Lower leg skin (tissue), 4 donors: ENCODE results near the gene NOC2L. TPM values are rescaled to one million over a fixed set of nuclear protein-coding genes. Genes with fewer than 3 reads are reported as not detected.

ENCODE experiments used
- DNase-seq, 2 donors: peaks; one replicate each; pipeline ENCODE4 v3.0.0-alpha.2; 2019; ENCODE audit warnings: low spot score in 2 of 2
- H3K4me3 ChIP-seq: fragments of 200-600 bp; sonication (generic); 2 replicates; pipeline ENCODE4 v1.5.1; 2017; ENCODE audit warnings: mild to moderate bottlenecking, low read depth; ENCODE audit not compliant: poor library complexity, severe bottlenecking
- POLR2A ChIP-seq, 2 donors: fragments of 450-650 bp; IDR thresholded peaks; one replicate each; pipeline ENCODE4 v1.6.1; 2016 to 2017; ENCODE audit warnings: antibody characterized with exemption in 2 of 2, mild to moderate bottlenecking in 1 of 2, moderate library complexity in 1 of 2
- WGBS, 2 donors: methylation state at CpG; one replicate each; pipeline ENCODE4 v1.1.5; 2018; 5-methylcytosine and 5-hydroxymethylcytosine counted together
- intact Hi-C: fragments of 100-400 bp; cut with DNase I; formaldehyde crosslinking; loops from one replicate; pipeline ENCODE4 v1.15.0; 2023; ENCODE audit warnings: low total_unique reads
- total RNA-seq, 4 donors: library from RNA; depleted of rRNA; stranded (reverse); fragments of >200 nt; gene quantifications; one replicate each; pipeline ENCODE4 v1.1.0, GENCODE V29; 2016
- TF ChIP-seq, protein P1 (sequence below), 3 donors: fragments of 450-650 bp; IDR thresholded peaks; one replicate each; pipeline ENCODE4 v1.5.1; 2016; ENCODE audit warnings: antibody characterized with exemption in 3 of 3, mild to moderate bottlenecking in 3 of 3, moderate library complexity in 2 of 3

The NOC2L gene
- total RNA-seq, 4 donors from 2014 or later, result 44.7 to 67.8 (median 59.6) TPM

DNA sequence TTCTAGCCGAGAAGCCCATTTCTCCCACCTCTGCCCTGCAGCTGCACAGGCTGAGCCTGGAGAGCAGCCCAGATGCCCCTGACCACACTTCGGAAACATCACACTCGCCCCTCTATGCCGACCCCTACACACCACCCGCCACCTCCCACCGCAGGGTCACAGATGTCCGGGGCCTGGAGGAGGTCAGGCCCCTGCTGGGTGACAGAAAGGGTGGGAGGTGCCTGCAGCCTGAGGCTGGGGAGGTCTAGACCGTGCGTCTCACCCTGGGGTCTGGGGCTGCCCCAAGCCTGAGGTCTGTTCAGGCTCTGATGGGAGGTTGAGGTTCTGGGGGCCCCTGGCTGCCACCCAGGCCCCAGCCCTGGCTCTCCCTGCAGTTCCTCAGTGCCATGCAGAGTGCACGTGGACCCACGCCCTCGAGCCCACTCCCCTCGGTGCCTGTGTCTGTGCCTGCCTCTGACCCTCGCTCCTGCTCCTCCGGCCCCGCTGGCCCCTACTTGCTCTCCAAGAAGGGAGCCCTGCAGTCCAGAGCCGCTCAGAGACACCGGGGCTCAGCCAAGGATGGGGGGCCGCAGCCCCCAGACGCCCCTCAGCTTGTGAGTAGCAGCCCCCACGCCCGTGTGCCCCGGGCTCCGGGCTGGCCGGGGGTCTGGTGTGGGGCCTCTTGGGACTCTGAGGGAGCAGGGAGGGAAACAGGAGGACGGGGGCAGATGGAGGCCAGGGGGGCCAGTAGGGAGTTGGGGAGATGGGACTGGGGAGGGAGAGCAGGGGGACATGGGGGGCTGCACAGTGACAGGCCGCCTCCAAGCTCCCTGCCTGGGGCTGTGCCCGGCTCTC is 14.6 kb upstream of the NOC2L start:
- 76 to 82% methylated on average over 22 to 27 of the region's 28 CpGs for WGBS, 2 donors
- intact Hi-C loops, result no loop called here
- no peak overlapping the region for H3K4me3 ChIP-seq
- no peak for DNase-seq
- no peak for TF ChIP-seq POLR2A (IDR thresholded peaks at IDR 0.05)
- TF ChIP-seq, protein P1, sequence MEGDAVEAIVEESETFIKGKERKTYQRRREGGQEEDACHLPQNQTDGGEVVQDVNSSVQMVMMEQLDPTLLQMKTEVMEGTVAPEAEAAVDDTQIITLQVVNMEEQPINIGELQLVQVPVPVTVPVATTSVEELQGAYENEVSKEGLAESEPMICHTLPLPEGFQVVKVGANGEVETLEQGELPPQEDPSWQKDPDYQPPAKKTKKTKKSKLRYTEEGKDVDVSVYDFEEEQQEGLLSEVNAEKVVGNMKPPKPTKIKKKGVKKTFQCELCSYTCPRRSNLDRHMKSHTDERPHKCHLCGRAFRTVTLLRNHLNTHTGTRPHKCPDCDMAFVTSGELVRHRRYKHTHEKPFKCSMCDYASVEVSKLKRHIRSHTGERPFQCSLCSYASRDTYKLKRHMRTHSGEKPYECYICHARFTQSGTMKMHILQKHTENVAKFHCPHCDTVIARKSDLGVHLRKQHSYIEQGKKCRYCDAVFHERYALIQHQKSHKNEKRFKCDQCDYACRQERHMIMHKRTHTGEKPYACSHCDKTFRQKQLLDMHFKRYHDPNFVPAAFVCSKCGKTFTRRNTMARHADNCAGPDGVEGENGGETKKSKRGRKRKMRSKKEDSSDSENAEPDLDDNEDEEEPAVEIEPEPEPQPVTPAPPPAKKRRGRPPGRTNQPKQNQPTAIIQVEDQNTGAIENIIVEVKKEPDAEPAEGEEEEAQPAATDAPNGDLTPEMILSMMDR (IDR thresholded peaks at IDR 0.05), result no peak

DNA sequence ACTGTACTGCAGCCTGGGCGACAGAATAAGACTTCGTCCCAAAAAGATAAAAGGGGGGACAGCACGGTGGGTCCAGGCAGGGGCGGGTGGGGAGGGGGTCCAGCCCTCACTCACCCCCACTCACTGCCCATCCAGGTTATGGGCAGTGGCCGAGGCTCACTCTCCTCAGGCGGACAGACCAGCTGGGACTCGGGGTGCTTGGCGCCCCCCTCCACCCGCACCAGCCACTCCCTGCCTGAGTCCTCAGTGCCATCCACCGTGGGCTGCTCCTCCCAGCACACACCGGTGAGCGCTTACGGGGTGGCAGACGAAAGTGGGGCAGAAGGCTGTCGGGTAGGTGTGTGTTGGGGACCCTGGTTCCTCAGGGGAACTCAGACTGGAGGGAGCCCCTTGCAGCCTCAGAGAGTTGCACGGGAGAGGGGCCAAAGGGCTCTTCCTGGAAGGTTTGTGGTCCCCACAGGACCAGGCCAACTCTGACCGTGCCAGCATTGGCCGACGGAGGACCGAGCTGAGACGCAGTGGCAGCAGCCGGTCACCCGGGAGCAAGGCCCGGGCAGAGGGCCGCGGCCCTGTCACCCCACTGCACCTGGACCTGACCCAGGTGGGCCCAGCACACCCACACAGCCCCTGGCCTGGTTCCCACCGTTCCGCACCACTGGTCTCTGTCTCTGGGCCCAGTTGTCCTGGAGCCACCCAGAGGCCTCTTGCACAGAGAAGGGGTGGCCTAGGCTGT is 13.8 kb upstream of the NOC2L start:
- TF ChIP-seq POLR2A (IDR thresholded peaks at IDR 0.05), result no peak
- TF ChIP-seq, protein P1 (IDR thresholded peaks at IDR 0.05), result no peak
- WGBS, 2 donors, result 81 to 83% methylated on average over 20 to 28 of the region's 28 CpGs
- intact Hi-C loops, result no loop called here
- H3K4me3 ChIP-seq, result no peak overlapping the region
- no peak for DNase-seq

DNA sequence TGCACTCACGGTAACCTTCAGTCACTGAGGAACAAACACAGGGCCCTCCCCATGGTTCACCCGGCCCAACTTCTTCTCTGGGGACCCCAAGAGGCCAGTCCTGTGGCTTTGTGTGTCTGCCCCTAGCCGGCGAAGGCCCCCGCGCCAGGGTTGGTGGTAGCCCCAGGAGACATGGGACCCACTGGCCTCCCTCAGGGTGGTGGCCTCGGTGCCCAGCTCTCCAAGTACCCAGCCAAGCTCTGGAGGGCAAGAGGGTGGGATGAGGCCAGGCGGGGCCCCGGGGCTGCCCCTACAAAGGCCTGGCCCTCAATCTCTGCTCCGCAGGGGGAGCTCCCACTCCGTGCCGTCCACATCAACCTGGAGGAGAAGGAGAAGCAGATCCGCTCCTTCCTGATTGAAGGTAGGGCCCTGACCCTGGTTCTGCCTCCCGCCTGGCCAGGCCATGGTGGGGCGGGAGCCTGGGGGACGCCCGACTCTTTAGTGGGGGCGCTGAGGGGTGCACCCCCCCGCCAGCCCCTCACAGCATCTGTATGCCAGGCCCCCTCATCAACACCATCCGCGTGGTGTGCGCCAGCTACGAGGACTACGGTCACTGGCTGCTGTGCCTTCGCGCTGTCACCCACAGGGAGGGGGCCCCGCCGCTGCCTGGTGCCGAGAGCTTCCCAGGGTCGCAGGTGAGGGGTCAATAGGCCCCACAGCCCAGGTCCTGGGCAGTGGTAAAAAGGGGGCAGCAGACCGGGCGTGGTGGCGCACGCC is 12.9 kb upstream of the NOC2L start:
- TF ChIP-seq, protein P1 (IDR thresholded peaks at IDR 0.05), result no peak
- no peak for TF ChIP-seq POLR2A (IDR thresholded peaks at IDR 0.05)
- intact Hi-C loops, result no loop called here
- 79 to 84% methylated on average over 23 to 28 of the region's 34 CpGs for WGBS, 2 donors
- no peak overlapping the region for H3K4me3 ChIP-seq
- DNase-seq, result no peak

DNA sequence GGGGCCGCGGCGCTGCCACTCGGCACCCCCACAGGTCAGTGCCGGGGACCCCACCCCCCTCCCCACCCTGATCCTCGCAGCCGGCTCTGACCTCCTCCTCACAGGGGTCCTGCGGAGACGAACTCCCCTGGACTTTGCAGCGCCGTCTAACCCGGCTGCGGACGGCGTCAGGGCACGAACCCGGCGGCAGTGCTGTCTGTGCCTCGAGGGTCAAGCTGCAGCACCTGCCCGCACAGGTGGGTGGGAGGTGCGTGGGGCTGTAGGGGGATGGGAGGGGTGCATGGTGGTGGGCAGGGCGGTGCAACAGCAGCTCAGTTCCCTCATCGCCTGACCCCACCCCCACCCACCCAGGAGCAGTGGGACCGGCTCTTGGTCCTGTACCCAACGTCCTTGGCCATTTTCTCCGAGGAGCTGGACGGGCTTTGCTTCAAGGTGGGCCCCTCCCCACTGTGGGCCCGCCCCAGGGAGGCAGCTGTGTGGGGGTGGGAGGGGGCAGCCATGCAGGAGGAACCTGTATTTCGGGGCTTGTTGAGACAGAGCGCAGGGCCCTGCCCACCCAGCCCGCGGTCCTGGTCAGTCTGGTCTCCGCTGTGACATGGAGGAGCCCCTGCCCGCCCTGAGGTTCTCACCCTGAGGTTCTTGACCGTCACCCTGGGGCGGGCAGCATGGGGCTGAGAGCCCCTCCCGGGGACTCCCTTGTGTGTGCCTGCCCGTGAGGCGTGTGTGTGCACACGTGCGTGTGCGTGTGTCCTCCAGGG is 12.1 kb upstream of the NOC2L start:
- TF ChIP-seq POLR2A (IDR thresholded peaks at IDR 0.05), result no peak
- TF ChIP-seq, protein P1 (IDR thresholded peaks at IDR 0.05), result no peak
- WGBS, 2 donors, result 22 to 30% methylated on average over 27 of the region's 42 CpGs
- no peak for DNase-seq
- no peak overlapping the region for H3K4me3 ChIP-seq
- intact Hi-C loops, result no loop called here

DNA sequence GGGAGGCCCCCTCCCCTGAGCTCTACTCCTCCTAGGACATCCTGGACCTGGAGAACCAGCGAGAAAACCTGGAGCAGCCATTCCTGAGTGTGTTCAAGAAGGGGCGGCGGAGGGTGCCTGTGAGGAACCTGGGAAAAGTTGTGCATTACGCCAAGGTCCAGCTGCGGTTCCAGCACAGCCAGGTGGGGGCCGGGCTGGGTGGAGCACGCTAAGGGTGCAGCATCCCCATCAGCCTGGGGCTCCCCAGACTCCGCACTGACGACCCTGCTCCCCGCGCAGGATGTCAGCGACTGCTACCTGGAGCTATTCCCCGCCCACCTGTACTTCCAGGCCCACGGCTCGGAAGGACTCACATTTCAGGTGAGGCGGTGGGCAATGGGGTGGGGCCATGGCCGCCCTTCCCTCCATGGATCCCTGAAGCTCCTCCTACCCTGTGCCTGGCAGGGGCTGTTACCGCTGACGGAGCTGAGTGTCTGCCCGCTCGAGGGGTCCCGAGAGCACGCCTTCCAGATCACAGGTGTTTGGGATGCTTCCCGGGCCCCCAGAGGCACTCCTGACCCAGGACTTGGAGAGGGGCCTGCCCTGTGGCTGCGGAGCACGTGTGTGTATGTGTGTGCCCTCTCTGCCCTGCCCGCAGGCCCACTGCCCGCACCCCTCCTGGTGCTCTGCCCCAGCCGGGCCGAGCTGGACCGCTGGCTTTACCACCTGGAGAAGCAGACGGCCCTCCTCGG is 11.4 kb upstream of the NOC2L start:
- no peak overlapping the region for H3K4me3 ChIP-seq
- TF ChIP-seq POLR2A (IDR thresholded peaks at IDR 0.05), result no peak
- TF ChIP-seq, protein P1 (IDR thresholded peaks at IDR 0.05), result no peak
- DNase-seq, result no peak
- WGBS, 2 donors, result 23 to 26% methylated on average over 30 to 33 of the region's 33 CpGs
- intact Hi-C loops, result no loop called here
